ENCODE data around the gene SCFD1. TPM values are rescaled to one million over a fixed set of nuclear protein-coding genes. Genes with fewer than 3 reads are reported as not detected.

The SCFD1 gene
- total and polyA plus RNA-seq, 2 donors (not counting 1 experiment from before 2014, with no cell fraction given): 110 to 129 TPM

GRCh38 chr14:30692669-30693068, 70.5 kb downstream of the SCFD1 start:
- H3K27me3 ChIP-seq (ENCODE audit: control insufficient read depth, insufficient read depth, low read length): no peaks in the 10 kb centered on the region
- no peak for DNase-seq (ENCODE audit: low read depth in 2 of 2)
- no peak overlapping the region for H2AFZ ChIP-seq (ENCODE audit: low read length)
- H3K27ac ChIP-seq (ENCODE audit: insufficient read depth, low read length): no peak overlapping the region
- H3K9ac ChIP-seq (ENCODE audit: insufficient read depth, low read length): no peak overlapping the region
- no peaks in the 10 kb centered on the region for H4K20me1 ChIP-seq (ENCODE audit: control insufficient read depth, extremely low read depth, insufficient read depth, low read length)
- H3K4me3 ChIP-seq (replicated peaks in 1 of 4; ENCODE audit: control extremely low read depth in 1 of 4, insufficient read depth in 1 of 4, low read depth in 3 of 4, low read length in 4 of 4): no peak overlapping the region
- no peaks in the 10 kb centered on the region for H3K4me1 ChIP-seq (ENCODE audit: control insufficient read depth, extremely low read depth, insufficient read depth, low read length)
- H3K36me3 ChIP-seq (ENCODE audit: control insufficient read depth, insufficient read depth, low read length): peaks cover 3% of the 10 kb centered on the region
- H3K79me2 ChIP-seq (ENCODE audit: control insufficient read depth, insufficient read depth, low read length): no peaks in the 10 kb centered on the region
- H3K4me2 ChIP-seq (ENCODE audit: extremely low read depth, insufficient read depth, low read length): no peak overlapping the region
- no peaks in the 10 kb centered on the region for H3K9me3 ChIP-seq (ENCODE audit: control insufficient read depth, insufficient read depth, low read depth, low read length)
- TF ChIP-seq, protein P1, sequence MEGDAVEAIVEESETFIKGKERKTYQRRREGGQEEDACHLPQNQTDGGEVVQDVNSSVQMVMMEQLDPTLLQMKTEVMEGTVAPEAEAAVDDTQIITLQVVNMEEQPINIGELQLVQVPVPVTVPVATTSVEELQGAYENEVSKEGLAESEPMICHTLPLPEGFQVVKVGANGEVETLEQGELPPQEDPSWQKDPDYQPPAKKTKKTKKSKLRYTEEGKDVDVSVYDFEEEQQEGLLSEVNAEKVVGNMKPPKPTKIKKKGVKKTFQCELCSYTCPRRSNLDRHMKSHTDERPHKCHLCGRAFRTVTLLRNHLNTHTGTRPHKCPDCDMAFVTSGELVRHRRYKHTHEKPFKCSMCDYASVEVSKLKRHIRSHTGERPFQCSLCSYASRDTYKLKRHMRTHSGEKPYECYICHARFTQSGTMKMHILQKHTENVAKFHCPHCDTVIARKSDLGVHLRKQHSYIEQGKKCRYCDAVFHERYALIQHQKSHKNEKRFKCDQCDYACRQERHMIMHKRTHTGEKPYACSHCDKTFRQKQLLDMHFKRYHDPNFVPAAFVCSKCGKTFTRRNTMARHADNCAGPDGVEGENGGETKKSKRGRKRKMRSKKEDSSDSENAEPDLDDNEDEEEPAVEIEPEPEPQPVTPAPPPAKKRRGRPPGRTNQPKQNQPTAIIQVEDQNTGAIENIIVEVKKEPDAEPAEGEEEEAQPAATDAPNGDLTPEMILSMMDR (conservative IDR thresholded peaks at IDR 0.05 in 1 of 2, IDR thresholded peaks at IDR 0.05 in 1 of 2; ENCODE audit: low read depth in 1 of 2, low read length in 2 of 2): no peak
- no peak for TF ChIP-seq EZH2 (IDR thresholded peaks at IDR 0.05; ENCODE audit: low read length, missing control alignments)

GRCh38 chr14:30698463-30698862, 76.3 kb downstream of the SCFD1 start:
- H3K36me3 ChIP-seq (ENCODE audit: control insufficient read depth, insufficient read depth, low read length): peaks cover 5% of the 10 kb centered on the region

DNA sequence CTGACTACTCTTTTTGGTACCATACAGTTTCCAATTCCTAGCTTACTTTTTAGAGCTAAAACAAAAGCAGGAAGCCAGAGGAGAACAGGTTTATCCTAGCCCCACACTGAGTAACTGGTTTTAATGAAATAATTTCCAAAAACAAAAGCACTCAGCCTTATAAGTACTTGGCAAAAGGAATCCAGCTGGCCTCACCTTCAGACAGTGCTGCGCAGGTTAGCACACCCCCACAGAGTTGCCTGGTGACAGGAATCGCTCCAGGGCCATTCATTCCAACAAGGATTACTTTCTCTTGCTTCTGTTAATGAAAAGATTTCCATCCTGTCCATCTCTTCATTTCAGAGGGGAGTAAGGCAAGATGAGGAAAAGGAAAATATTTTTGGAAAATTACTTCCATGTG, 84.6 kb downstream of the SCFD1 start:
- Histone ChIP-seq H3K4me2 (ENCODE audit: extremely low read depth, insufficient read depth, low read length) (no peak overlapping the region), H3K9ac (ENCODE audit: insufficient read depth, low read length) (no peak overlapping the region), H4K20me1 (ENCODE audit: control insufficient read depth, extremely low read depth, insufficient read depth, low read length) (no peaks in the 10 kb centered on the region), H3K4me1 (ENCODE audit: control insufficient read depth, extremely low read depth, insufficient read depth, low read length) (no peaks in the 10 kb centered on the region), H3K4me3 (replicated peaks in 1 of 4; ENCODE audit: control extremely low read depth in 1 of 4, insufficient read depth in 1 of 4, low read depth in 3 of 4, low read length in 4 of 4) (no peak overlapping the region), H3K27ac (ENCODE audit: insufficient read depth, low read length) (no peak overlapping the region), H3K9me3 (ENCODE audit: control insufficient read depth, insufficient read depth, low read depth, low read length) (no peaks in the 10 kb centered on the region), H2AFZ (ENCODE audit: low read length) (no peak overlapping the region), H3K27me3 (ENCODE audit: control insufficient read depth, insufficient read depth, low read length) (no peaks in the 10 kb centered on the region), H3K36me3 (ENCODE audit: control insufficient read depth, insufficient read depth, low read length) (peaks cover 2% of the 10 kb centered on the region), H3K79me2 (ENCODE audit: control insufficient read depth, insufficient read depth, low read length) (no peaks in the 10 kb centered on the region)
- TF ChIP-seq, protein P1 (conservative IDR thresholded peaks at IDR 0.05 in 1 of 2, IDR thresholded peaks at IDR 0.05 in 1 of 2; ENCODE audit: low read depth in 1 of 2, low read length in 2 of 2): no peak
- no peak for TF ChIP-seq EZH2 (IDR thresholded peaks at IDR 0.05; ENCODE audit: low read length, missing control alignments)
- DNase-seq (ENCODE audit: low read depth in 2 of 2): no peak

More at GRCh38 chr14:30698463-30698862, 76.3 kb downstream of the SCFD1 start:
- H3K4me2 ChIP-seq (ENCODE audit: extremely low read depth, insufficient read depth, low read length): no peak overlapping the region
- H4K20me1 ChIP-seq (ENCODE audit: control insufficient read depth, extremely low read depth, insufficient read depth, low read length): no peaks in the 10 kb centered on the region
- H3K9me3 ChIP-seq (ENCODE audit: control insufficient read depth, insufficient read depth, low read depth, low read length): no peaks in the 10 kb centered on the region
- no peaks in the 10 kb centered on the region for H3K4me1 ChIP-seq (ENCODE audit: control insufficient read depth, extremely low read depth, insufficient read depth, low read length)
- H3K27ac ChIP-seq (ENCODE audit: insufficient read depth, low read length): no peak overlapping the region
- H3K79me2 ChIP-seq (ENCODE audit: control insufficient read depth, insufficient read depth, low read length): no peaks in the 10 kb centered on the region
- DNase-seq (ENCODE audit: low read depth in 2 of 2): no peak
- TF ChIP-seq, protein P1 (conservative IDR thresholded peaks at IDR 0.05 in 1 of 2, IDR thresholded peaks at IDR 0.05 in 1 of 2; ENCODE audit: low read depth in 1 of 2, low read length in 2 of 2): no peak
- TF ChIP-seq EZH2 (IDR thresholded peaks at IDR 0.05; ENCODE audit: low read length, missing control alignments): no peak
- no peak overlapping the region for H2AFZ ChIP-seq (ENCODE audit: low read length)
- no peaks in the 10 kb centered on the region for H3K27me3 ChIP-seq (ENCODE audit: control insufficient read depth, insufficient read depth, low read length)
- no peak overlapping the region for H3K9ac ChIP-seq (ENCODE audit: insufficient read depth, low read length)
- H3K4me3 ChIP-seq (replicated peaks in 1 of 4; ENCODE audit: control extremely low read depth in 1 of 4, insufficient read depth in 1 of 4, low read depth in 3 of 4, low read length in 4 of 4): no peak overlapping the region

Measured in fibroblast of lung (primary cell).